ENCODE measurements around the gene ABCB4. TPM values are rescaled to one million over a fixed set of nuclear protein-coding genes. Genes with fewer than 3 reads are reported as not detected.

ABCB4 gene
- total and polyA plus RNA-seq, 2 of the 8 experiments (the other 6 are each of a cell fraction or from before 2014, with no cell fraction given), result 0.54 to 0.60 TPM

GRCh38 chr7:87420173-87420572, 55.3 kb downstream of the ABCB4 start:
- Histone ChIP-seq H3K56ac (replicated peaks; ENCODE audit: insufficient read length, low read depth, low read length) (no peak overlapping the region), H3K18ac (ENCODE audit: extremely low read depth, low read length) (no peak overlapping the region), H3K23me2 (ENCODE audit: low read depth, low read length) (no peaks in the 10 kb centered on the region), H2BK20ac (ENCODE audit: low read length) (no peak overlapping the region), H2AK5ac (ENCODE audit: low read depth, low read length) (no peak overlapping the region), H3K9ac (replicated peaks in 1 of 4; ENCODE audit: extremely low read depth in 1 of 4, low read depth in 3 of 4, low read length in 3 of 4) (no peak overlapping the region), H3K79me2 (ENCODE audit: control insufficient read depth in 1 of 2, insufficient read depth in 2 of 2, low read length in 2 of 2) (no peaks in the 10 kb centered on the region), H3K36me3 (ENCODE audit: control insufficient read depth in 2 of 4, insufficient read depth in 4 of 4, low read length in 3 of 4) (no peaks in the 10 kb centered on the region), H2BK120ac (replicated peaks; ENCODE audit: low read depth, low read length) (no peak overlapping the region), H4K5ac (ENCODE audit: insufficient read length, low read depth, low read length) (no peak overlapping the region), H3K14ac (ENCODE audit: insufficient read length) (no peak overlapping the region), H2BK5ac (ENCODE audit: low read depth, low read length) (no peak overlapping the region), H2AFZ (ENCODE audit: low read length) (no peak overlapping the region), H4K91ac (replicated peaks; ENCODE audit: insufficient read length, low read length) (no peak overlapping the region), H2BK12ac (ENCODE audit: low read depth, low read length) (no peak overlapping the region), H2BK15ac (ENCODE audit: low read length) (no peak overlapping the region), H3K4me3 (ENCODE audit: extremely low read depth in 1 of 4, insufficient read depth in 2 of 4, low read depth in 3 of 4, low read length in 4 of 4) (no peak overlapping the region), H3K4me1 (replicated peaks in 1 of 4; ENCODE audit: control insufficient read depth in 3 of 4, insufficient read depth in 4 of 4, low read length in 3 of 4) (no peaks in the 10 kb centered on the region), H4K20me1 (replicated peaks in 1 of 2; ENCODE audit: control insufficient read depth in 1 of 2, insufficient read depth in 2 of 2, low read length in 2 of 2) (no peaks in the 10 kb centered on the region), H3K27me3 (replicated peaks in 1 of 4; ENCODE audit: control insufficient read depth in 3 of 4, extremely low read depth in 1 of 4, insufficient read depth in 3 of 4, low read length in 3 of 4) (no peaks in the 10 kb centered on the region), H3K23ac (ENCODE audit: insufficient read length) (no peak overlapping the region), H4K8ac (ENCODE audit: extremely low read depth, insufficient read depth, low read length) (no peak overlapping the region), H3K9me3 (ENCODE audit: insufficient read depth in 2 of 2, low read depth in 1 of 2, low read length in 1 of 2) (no peaks in the 10 kb centered on the region), H3K27ac (ENCODE audit: low read depth, low read length) (no peak overlapping the region), H3K4me2 (ENCODE audit: insufficient read depth in 1 of 2, low read depth in 2 of 2, low read length in 2 of 2) (no peak overlapping the region), H3K4ac (replicated peaks; ENCODE audit: insufficient read length, low read depth, low read length) (no peak overlapping the region), H3K79me1 (ENCODE audit: low read depth, low read length) (no peaks in the 10 kb centered on the region)
- no peak for FAIRE-seq
- no peak for DNase-seq (ENCODE audit: low read depth in 1 of 2, low spot score in 2 of 2)
- TF ChIP-seq NANOG (IDR thresholded peaks at IDR 0.05; ENCODE audit: insufficient read depth, low read depth, low read length, poor library complexity, severe bottlenecking) (no peak), PHF8 (conservative IDR thresholded peaks at IDR 0.05; ENCODE audit: low read depth, low read length) (no peak), ASH2L (IDR thresholded peaks at IDR 0.05; ENCODE audit: low read length) (no peak), ZNF274 (IDR thresholded peaks at IDR 0.05; ENCODE audit: borderline replicate concordance, extremely low read depth, low read length) (no peak), USF2 (IDR thresholded peaks at IDR 0.05; ENCODE audit: low read length) (no peak), TCF12 (IDR thresholded peaks at IDR 0.05; ENCODE audit: low read depth, low read length) (no peak), SP4 (IDR thresholded peaks at IDR 0.05; ENCODE audit: low read length) (no peak), TEAD4 (IDR thresholded peaks at IDR 0.05; ENCODE audit: low read depth, low read length) (no peak), KDM1A (IDR thresholded peaks at IDR 0.05; ENCODE audit: borderline replicate concordance, low read length) (no peak), SAP30 (IDR thresholded peaks at IDR 0.05; ENCODE audit: insufficient read depth, insufficient replicate concordance, low read length) (no peak), POLR2A (IDR thresholded peaks at IDR 0.05; ENCODE audit: control extremely low read depth in 1 of 2, low read depth in 2 of 2, low read length in 2 of 2) (no peak)
- ChIA-PET CTCF (ENCODE audit: partially characterized antibody) (interaction anchor here (0.6 to 9.0 kb wide), 7 partner anchors 9 to 446 kb away, joined by 3 to 115 read pairs (median 6); no protein-coding TSS in a partner anchor), POLR2A (ENCODE audit: partially characterized antibody) (interaction anchor here (0.6 kb wide), 1 partner anchor 13 kb away, joined by 3 read pairs; no protein-coding TSS in a partner anchor)
- WGBS, 2 experiments (ENCODE audit: extremely low coverage in 1 of 2, insufficient coverage in 1 of 2, insufficient read length in 1 of 2, insufficient replicate concordance in 2 of 2, low coverage in 1 of 2, low lambda C conversion rate in 2 of 2, missing lambda C conversion rate in 1 of 2), result 93% methylated on average over 4 of the region's 4 CpGs; no CpG with 5 or more reads in 1 of the 2 experiments
